ENCODE measurements around the gene SPACA6. TPM values are rescaled to one million over a fixed set of nuclear protein-coding genes. Genes with fewer than 3 reads are reported as not detected.

Gene SPACA6
- total and polyA plus RNA-seq, 9 of the 15 experiments (the other 6 are each of a cell fraction or from before 2014, with no cell fraction given), result 1.3 to 17.3 (median 6.2) TPM

DNA sequence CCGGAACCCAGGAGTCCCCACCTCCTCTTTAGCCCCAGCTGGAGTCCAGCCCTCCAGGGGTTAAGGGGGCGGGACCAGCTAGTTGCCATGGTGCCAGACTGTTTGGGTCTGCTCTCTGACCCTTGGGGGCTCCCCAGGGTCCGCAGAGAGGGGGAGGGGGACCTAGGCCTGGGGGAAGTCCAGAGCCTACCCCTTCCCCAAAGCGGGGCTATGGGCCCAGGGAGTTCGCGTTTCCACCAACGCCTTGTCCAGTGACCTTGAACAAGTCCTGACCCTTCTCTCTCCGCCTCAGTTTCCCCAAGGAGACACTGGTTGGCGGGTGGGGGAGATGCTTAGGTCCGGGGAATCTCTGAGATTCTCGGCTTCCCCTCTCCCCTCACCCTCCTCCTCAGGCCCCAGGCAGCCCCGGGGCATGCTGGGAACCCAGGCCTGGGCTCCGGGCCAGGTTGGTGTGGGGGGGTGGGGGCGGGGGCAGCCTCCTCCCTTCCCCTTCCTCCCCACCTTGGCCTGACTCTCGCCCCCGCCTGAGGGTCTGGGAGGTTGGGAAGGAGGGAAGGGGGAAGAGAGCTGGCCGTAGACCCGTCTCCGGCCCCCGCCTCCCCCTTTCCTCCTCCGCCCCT lies 2.6 kb upstream of the SPACA6 start (continued):
- TF ChIP-seq, protein P1, sequence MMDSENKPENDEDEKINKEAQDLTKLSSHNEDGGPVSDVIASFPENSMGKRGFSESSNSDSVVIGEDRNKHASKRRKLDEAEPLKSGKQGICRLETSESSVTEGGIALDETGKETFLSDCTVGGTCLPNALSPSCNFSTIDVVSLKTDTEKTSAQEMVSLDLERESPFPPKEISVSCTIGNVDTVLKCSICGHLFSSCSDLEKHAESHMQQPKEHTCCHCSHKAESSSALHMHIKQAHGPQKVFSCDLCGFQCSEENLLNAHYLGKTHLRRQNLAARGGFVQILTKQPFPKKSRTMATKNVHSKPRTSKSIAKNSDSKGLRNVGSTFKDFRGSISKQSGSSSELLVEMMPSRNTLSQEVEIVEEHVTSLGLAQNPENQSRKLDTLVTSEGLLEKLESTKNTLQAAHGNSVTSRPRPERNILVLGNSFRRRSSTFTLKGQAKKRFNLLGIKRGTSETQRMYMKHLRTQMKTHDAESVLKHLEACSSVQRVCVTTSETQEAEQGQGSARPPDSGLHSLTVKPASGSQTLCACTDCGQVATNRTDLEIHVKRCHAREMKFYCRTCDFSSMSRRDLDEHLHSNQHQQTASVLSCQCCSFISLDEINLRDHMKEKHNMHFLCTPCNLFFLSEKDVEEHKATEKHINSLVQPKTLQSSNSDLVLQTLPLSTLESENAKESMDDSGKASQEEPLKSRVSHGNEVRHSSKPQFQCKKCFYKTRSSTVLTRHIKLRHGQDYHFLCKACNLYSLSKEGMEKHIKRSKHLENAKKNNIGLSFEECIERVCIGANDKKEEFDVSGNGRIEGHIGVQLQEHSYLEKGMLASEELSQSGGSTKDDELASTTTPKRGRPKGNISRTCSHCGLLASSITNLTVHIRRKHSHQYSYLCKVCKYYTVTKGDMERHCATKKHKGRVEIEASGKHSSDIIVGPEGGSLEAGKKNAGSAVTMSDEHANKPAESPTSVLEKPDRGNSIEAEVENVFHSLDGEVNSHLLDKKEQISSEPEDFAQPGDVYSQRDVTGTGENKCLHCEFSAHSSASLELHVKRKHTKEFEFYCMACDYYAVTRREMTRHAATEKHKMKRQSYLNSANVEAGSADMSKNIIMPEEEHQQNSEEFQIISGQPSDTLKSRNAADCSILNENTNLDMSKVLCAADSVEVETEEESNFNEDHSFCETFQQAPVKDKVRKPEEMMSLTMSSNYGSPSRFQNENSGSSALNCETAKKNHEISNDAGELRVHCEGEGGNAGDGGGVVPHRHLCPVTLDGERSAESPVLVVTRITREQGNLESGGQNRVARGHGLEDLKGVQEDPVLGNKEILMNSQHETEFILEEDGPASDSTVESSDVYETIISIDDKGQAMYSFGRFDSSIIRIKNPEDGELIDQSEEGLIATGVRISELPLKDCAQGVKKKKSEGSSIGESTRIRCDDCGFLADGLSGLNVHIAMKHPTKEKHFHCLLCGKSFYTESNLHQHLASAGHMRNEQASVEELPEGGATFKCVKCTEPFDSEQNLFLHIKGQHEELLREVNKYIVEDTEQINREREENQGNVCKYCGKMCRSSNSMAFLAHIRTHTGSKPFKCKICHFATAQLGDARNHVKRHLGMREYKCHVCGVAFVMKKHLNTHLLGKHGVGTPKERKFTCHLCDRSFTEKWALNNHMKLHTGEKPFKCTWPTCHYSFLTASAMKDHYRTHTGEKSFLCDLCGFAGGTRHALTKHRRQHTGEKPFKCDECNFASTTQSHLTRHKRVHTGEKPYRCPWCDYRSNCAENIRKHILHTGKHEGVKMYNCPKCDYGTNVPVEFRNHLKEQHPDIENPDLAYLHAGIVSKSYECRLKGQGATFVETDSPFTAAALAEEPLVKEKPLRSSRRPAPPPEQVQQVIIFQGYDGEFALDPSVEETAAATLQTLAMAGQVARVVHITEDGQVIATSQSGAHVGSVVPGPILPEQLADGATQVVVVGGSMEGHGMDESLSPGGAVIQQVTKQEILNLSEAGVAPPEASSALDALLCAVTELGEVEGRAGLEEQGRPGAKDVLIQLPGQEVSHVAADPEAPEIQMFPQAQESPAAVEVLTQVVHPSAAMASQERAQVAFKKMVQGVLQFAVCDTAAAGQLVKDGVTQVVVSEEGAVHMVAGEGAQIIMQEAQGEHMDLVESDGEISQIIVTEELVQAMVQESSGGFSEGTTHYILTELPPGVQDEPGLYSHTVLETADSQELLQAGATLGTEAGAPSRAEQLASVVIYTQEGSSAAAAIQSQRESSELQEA (IDR thresholded peaks at IDR 0.05; ENCODE audit: low read depth), result no peak
- TF ChIP-seq ZBED1 (IDR thresholded peaks at IDR 0.05), result no peak
- TF ChIP-seq ZNF384 (IDR thresholded peaks at IDR 0.05; ENCODE audit: low read depth, low read length), result no peak
- peak; percentile 66 for TF ChIP-seq NFIX (CRISPR knock-in tag; IDR thresholded peaks at IDR 0.05; ENCODE audit: low read depth)
- TF ChIP-seq ZNF551 (CRISPR knock-in tag; IDR thresholded peaks at IDR 0.05), result no peak
- TF ChIP-seq, protein P2, sequence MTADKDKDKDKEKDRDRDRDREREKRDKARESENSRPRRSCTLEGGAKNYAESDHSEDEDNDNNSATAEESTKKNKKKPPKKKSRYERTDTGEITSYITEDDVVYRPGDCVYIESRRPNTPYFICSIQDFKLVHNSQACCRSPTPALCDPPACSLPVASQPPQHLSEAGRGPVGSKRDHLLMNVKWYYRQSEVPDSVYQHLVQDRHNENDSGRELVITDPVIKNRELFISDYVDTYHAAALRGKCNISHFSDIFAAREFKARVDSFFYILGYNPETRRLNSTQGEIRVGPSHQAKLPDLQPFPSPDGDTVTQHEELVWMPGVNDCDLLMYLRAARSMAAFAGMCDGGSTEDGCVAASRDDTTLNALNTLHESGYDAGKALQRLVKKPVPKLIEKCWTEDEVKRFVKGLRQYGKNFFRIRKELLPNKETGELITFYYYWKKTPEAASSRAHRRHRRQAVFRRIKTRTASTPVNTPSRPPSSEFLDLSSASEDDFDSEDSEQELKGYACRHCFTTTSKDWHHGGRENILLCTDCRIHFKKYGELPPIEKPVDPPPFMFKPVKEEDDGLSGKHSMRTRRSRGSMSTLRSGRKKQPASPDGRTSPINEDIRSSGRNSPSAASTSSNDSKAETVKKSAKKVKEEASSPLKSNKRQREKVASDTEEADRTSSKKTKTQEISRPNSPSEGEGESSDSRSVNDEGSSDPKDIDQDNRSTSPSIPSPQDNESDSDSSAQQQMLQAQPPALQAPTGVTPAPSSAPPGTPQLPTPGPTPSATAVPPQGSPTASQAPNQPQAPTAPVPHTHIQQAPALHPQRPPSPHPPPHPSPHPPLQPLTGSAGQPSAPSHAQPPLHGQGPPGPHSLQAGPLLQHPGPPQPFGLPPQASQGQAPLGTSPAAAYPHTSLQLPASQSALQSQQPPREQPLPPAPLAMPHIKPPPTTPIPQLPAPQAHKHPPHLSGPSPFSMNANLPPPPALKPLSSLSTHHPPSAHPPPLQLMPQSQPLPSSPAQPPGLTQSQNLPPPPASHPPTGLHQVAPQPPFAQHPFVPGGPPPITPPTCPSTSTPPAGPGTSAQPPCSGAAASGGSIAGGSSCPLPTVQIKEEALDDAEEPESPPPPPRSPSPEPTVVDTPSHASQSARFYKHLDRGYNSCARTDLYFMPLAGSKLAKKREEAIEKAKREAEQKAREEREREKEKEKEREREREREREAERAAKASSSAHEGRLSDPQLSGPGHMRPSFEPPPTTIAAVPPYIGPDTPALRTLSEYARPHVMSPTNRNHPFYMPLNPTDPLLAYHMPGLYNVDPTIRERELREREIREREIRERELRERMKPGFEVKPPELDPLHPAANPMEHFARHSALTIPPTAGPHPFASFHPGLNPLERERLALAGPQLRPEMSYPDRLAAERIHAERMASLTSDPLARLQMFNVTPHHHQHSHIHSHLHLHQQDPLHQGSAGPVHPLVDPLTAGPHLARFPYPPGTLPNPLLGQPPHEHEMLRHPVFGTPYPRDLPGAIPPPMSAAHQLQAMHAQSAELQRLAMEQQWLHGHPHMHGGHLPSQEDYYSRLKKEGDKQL (CRISPR knock-in tag; IDR thresholded peaks at IDR 0.05; ENCODE audit: borderline replicate concordance), result no peak
- no peak for TF ChIP-seq MXI1 (IDR thresholded peaks at IDR 0.05; ENCODE audit: low read depth, low read length)
- no peak for TF ChIP-seq SIN3B (IDR thresholded peaks at IDR 0.05; ENCODE audit: low read depth)
- peak; percentile 55 for TF ChIP-seq NEUROD1 (IDR thresholded peaks at IDR 0.05; ENCODE audit: borderline replicate concordance, low read depth, low read length, partially characterized antibody)
- TF ChIP-seq TFAM (CRISPR knock-in tag; conservative IDR thresholded peaks at IDR 0.05), result no peak
- no peak for TF ChIP-seq ZC3H4 (CRISPR knock-in tag; IDR thresholded peaks at IDR 0.05; ENCODE audit: borderline replicate concordance)
- no peak for TF ChIP-seq MYNN (IDR thresholded peaks at IDR 0.05)
- no peak for TF ChIP-seq MYNN (CRISPR knock-in tag; IDR thresholded peaks at IDR 0.05)
- TF ChIP-seq FUS (optimal IDR thresholded peaks at IDR 0.05; ENCODE audit: low read depth, low read length), result no peak
- TF ChIP-seq NCOA4 (IDR thresholded peaks at IDR 0.05; ENCODE audit: partially characterized antibody), result no peak
- no peak for TF ChIP-seq GATA2 (CRISPR knock-in tag; IDR thresholded peaks at IDR 0.05)
- no peak for TF ChIP-seq ZNF311 (CRISPR knock-in tag; IDR thresholded peaks at IDR 0.05)
